Stimulated activated naive CD4-positive, alpha-beta T cell treated with Interleukin-2 at 50 U/mL for 16 hours (primary cell): ENCODE data around the gene DBNL.
A peak's percentile ranks its signal among the peaks of the same experiment; 100 is the strongest.
"Not testable (repeated sequence)": the region's sequence is repeated elsewhere in the genome, so short reads cannot be mapped to it uniquely, and the experiment has no call there.

Source experiments
- DNase-seq: peaks from one replicate; lab custom pipeline; 2025; lab: John Stamatoyannopoulos, UW

DBNL gene

GRCh38 chr7:44044315-44045225, at the start of gene DBNL:
TSS of gene DBNL (plus strand) at chr7:44044702. CDS start at chr7:44044738, 36 bp downstream.
- DNase-seq, result peak; percentile 89

GRCh38 chr7:43997532-43997931, 47.0 kb upstream of the DBNL start, which contains the start of gene SPDYE1:
TSS of gene SPDYE1 (plus strand) at chr7:43997897. CDS start at chr7:43999950, 2,053 bp downstream.
- not testable (repeated sequence) for DNase-seq

DNA sequence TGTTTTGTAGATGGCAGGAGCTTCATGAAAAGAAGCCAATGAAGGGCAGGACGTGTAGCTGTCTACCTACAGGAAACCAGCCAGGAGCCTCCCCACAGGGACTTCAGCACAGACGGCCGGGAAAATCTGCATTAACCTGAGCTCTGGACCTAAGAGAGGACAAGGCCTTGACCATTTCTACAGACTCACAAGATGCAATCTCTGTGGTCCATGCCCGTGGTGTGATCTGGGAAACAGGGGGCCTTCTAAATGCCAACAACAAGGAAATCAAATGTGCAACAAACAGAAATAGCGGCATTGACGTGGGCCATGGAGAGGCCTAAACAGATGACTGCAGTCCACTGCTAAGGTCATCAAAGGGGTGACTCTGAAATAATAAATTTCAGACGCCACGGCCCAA, 32.4 kb upstream of the DBNL start:
- DNase-seq, result not testable (repeated sequence)

DNA sequence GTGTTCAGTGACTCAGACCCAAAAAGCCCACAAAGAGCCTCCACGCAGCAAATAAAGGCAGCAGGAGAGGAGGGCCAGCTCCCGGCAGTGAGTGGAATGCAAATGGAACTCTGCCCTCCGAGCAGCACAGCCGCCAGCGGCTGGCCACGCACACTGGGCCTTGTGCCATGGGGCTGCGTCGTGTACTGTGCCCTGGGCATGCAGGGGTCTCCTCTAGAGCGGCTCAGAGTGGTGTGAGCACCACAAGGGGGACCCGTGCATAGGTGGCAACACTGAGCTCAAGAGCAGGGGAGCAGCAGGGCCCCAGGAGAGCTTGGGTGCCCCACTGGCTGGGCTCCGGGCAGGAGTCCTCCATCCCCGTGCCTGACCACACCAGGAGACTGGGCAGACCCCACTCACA, 29.4 kb upstream of the DBNL start:
- DNase-seq, result not testable (repeated sequence)

- DNase-seq, result peak; percentile 99
These were observed 25.4 kb upstream of the DBNL start for GRCh38 chr7:44018857-44019807.

- DNase-seq, result not testable (repeated sequence)
These were observed 24.7 kb upstream of the DBNL start for GRCh38 chr7:44019825-44020224.

DNA sequence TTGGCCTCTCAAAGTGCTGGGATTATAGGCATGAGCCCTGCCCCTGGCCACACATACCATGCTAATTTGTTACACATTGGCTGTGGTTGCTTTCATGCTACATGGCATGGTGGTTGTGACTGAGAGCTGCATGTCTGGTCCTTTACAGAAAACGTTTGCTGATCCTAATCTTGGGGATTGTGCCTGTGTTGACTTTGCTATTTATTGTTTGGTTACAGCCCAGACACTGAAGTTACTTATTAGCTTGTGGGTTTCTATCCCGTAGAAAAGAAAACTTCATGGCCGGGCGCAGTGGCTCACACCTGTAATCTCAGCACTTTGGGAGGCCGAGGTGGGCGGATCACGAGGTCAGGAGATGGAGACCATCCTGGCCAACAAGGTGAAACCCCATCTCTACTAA, 22.4 kb upstream of the DBNL start:
- DNase-seq, result not testable (repeated sequence)

DNA sequence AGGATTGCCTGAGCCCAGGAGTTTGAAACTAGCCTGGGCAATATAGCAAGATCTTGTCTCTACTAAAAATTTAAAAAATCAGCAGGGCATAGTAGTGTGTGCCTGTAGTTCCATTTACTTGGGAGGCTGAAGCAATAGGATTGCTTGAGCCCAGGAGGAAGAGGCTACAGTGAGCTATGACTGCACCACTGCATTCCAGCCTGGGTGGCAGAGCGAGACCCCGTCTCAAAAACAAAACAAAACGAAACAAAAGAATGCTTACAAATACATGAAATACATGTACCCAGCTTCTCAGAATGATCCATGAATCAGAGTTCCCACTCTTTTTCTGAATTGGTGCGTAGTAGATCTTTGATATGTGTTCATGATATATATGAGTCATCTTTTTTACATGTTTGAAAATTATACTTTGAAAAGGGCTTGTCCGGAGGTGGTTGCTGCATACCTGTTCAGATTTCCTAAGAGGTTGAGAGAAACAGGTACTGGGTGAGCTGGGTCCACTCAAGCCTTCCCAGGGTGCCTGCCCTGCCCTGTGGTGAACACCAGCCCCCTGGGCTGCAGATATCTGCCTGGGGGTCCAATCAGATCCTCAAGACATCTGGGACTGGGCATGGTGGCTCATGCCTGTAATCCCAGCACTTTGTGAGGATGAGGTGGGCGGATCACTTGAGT, 21.6 kb upstream of the DBNL start:
- not testable (repeated sequence) for DNase-seq

- DNase-seq, result not testable (repeated sequence)
These were observed 15.1 kb upstream of the DBNL start for GRCh38 chr7:44029433-44029832.

GRCh38 chr7:44030029-44030428, 14.5 kb upstream of the DBNL start:
- not testable (repeated sequence) for DNase-seq

DNA sequence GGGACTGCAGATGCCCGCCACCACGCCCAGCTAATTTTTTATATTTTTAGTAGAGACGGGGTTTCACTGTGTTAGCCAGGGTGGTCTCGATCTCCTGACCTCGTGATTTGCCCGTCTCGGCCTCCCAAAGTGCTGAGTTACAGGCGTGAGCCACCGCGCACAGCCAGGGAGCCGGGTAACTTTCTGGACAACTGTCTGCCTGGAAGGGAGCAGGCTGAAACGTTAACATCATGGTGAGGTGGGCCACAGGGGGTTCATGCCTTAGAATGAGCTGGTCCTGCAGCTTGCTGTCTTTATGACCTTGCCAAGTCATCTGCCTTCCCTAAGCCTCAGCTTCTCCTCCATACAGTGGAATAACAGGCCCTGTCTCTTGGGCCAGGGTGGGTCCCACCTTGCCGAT, 13.2 kb upstream of the DBNL start:
- DNase-seq, result not testable (repeated sequence)

- not testable (repeated sequence) for DNase-seq
These were observed 12.5 kb upstream of the DBNL start for GRCh38 chr7:44032031-44032430.

- DNase-seq, result not testable (repeated sequence)
These were observed 10.3 kb upstream of the DBNL start for GRCh38 chr7:44033971-44034844.

DNA sequence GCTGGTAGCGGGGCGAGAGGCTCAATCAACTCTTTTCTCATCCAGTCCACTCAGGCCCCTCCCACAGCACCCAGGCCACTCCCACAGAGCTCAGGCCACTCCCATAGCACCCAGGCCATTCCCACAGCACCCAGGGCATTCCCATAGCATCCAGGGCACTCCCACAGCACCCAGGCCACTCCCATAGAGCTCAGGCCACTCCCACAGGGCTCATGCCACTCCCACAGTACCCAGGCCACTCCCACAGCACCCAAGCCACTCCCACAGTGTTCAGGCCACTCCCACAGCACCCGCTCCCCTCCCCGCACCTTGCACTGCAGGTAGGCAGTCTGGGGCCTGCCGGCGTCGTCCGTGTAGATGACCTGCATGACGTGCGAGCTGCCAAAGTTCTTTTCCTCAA, 8.1 kb upstream of the DBNL start:
- DNase-seq, result not testable (repeated sequence)

DNA sequence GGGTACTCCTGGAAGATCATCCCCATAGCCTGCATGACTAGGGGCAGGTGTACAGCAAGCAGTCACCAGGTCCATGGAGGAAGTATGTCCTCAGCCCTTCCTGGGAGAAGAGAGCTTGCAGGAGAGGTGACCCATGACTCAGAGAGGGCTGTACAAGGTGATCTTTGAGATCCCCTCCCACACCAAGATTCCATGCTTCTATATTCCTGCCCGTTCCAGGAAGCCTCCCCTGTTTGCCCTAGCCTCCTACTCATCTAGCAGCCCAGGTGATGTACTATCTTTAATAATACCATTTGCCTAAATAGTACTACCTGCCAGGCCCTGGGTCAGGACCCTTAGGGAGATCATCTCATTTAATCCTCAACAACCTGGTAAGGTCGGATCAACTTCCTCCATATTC, 6.6 kb upstream of the DBNL start:
- not testable (repeated sequence) for DNase-seq

GRCh38 chr7:44038553-44038952, 5.9 kb upstream of the DBNL start:
- DNase-seq, result not testable (repeated sequence)

DNA sequence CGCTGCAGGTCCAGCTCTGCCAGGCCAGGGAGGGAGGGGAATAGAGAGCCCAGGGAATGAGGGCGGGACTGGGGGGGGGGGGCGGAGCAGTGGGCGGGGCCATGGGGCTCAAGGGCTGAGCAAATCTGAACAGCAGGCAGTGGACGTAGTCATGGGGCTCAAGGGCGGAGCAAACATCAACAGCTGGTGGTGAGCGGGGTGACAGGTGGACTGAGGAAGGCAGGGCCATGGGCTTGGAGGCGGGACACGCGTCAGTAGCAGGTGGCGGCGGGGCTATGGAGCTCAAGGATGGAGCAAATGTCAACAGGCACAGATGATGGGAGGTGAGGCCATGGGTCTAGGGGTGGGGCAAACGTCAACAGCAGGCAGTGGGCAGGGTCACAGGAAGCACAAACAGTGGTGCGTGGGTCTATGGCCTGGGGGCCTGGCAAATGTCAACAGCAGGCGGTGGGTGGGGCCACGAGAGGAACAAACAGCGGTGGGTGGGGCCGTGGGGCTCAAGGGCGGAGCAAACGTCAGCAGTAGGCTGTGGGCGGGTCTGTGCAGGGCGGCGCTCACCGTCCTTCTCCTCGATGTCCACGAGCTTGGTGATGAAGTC, 5.4 kb upstream of the DBNL start:
- DNase-seq, result peak; percentile 79

DNA sequence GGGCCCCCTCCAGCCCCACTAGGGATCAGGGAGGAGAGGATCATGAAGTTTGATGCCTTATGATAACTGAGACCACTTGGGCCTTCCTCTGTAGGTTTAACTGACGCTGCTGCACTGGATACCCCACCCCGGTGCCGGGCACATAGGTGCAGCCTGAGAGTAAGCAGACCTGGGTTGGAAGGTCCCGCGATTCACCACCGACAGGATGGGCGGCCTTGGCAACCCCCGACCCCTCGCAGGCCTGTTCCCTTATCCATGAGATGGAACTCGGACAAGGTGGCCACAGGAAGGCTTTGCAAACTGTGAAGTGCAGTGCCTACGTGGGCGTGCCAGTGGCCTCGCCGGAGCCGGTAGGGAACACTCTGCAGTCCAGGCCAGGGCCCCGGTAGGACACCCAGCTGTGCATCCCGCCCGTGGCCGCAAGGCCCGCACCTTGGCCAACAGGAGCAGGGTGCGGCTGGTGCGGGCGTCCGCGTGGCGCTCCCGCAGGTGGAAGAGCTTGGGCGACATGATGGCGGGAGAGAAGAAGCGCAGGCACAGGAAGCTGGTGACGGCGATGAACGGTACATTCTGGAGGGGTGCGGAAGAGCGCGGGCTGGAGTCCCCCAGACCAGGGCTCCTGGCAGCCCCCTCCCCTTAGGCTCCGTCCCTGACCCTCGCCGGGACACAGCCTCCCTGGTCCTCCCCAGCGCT, 4.6 kb upstream of the DBNL start:
- not testable (repeated sequence) for DNase-seq

DNA sequence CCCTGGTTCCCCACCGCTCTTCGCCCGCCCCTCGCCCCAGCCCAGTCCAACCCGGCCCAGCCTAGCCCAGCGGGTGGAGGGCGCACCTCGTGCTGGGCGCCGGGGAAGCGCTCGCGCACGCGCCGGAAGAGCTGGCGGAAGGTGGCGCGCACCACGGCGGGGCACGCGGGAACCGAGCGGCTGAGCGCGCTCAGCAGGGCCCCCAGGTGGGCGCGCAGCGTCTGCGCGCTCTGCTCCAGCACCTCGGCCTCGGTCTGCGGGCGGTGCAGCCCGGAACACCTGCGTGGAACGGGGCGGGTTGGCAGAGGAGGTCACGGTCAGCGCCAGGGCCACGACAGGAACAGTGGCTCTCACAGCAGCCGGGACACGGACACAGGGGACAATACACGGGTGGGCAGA, 4.0 kb upstream of the DBNL start:
- peak; percentile 61 for DNase-seq

GRCh38 chr7:44042221-44042620, 2.3 kb upstream of the DBNL start:
- DNase-seq, result no peak
